GM12892 (cell line): ENCODE results near the gene LAMA2.

Source experiments
- POLR2A ChIP-seq: IDR thresholded peaks from 2 replicates; pipeline ENCODE4 v1.6.1; 2011; ENCODE audit warnings: low read depth, low read length, control low read depth
- POLR2AphosphoS5 ChIP-seq: IDR thresholded peaks from 2 replicates; pipeline ENCODE4 v1.6.1; 2011; ENCODE audit warnings: low read depth, low read length, control low read depth
- TAF1 ChIP-seq: IDR thresholded peaks from 2 replicates; pipeline ENCODE4 v1.6.1; 2011; ENCODE audit warnings: low read depth, mild to moderate bottlenecking, control low read depth, low read length, borderline replicate concordance

DNA sequence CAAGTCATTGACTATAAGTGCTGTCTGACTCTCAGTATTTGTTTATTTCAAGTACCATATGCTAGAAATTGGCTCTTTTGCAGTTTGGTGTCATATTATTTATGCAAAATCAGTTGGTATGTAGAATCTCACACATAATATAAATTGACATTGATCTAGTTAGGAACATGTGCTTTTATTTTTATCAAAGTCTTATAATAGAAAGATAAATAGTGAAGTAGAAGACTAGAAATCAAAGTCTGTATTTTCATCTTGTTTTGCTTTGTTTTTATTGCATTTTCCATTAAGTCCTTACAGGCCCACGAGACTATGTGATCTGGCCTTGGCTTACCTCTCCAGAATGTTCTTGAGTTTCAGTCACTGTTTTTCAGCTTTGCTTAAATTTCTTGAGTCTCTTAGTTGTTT, 300.3 kb downstream of the LAMA2 start:
- TF ChIP-seq POLR2A (no peak), TAF1 (no peak), POLR2AphosphoS5 (no peak)
